NT2/D1 (cell line): Measurements from ENCODE around the gene PPM1F.

Source experiments
- YY1 ChIP-seq: IDR thresholded peaks from 2 replicates; pipeline ENCODE4 v1.6.1; 2011; ENCODE audit not compliant: insufficient read length, insufficient read depth
- ZNF274 ChIP-seq: IDR thresholded peaks from 2 replicates; pipeline ENCODE4 v1.6.1; 2011; ENCODE audit warnings: mild to moderate bottlenecking, low read depth, low read length

DNA sequence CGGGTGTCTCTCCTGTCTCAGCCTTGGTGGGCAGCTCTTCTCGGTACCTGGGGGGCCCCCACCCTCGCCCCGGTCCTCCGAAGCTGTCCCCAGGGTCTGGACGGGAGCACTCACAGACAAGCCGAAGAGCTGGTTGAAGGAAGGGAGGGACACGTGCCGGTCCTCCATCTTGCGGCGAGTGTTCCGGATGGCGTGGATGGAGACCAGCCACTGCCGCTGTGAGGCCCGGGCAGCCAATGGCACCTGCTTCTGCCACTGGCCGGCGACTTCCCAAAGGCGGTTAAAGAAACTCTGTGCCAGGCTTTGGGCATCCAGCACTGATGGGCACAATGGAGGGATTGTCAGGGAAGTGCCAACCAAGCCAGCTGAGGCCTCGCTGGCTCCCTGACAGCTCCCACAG, 18.7 kb downstream of the PPM1F start:
- TF ChIP-seq YY1 (no peak), ZNF274 (no peak)
